Thymus (tissue), 11 donors: ENCODE data around the gene MACROD2. TPM values are rescaled to one million over a fixed set of nuclear protein-coding genes. Genes with fewer than 3 reads are reported as not detected.

Source experiments
- DNase-seq, 9 donors: peaks; one replicate each; pipeline ENCODE4 v3.0.0-alpha.2; 2013; ENCODE audit warnings: low spot score in 9 of 9, low read depth in 6 of 9, missing footprints in 1 of 9
- H3K27ac ChIP-seq, 2 donors: one replicate each; pipeline ENCODE4 v1.5.1; 2013; ENCODE audit warnings: control low read depth in 1 of 2, low read depth in 1 of 2, low read length in 1 of 2, mild to moderate bottlenecking in 1 of 2, moderate library complexity in 1 of 2
- H3K27me3 ChIP-seq, 2 donors: one replicate each; pipeline ENCODE4 v1.5.1; 2013; ENCODE audit warnings: low read length in 1 of 2; ENCODE audit not compliant: control insufficient read depth in 2 of 2, insufficient read depth in 1 of 2
- H3K36me3 ChIP-seq, 2 donors: one replicate each; pipeline ENCODE4 v1.5.1; 2013; ENCODE audit warnings: low read length in 1 of 2, mild to moderate bottlenecking in 1 of 2, moderate library complexity in 1 of 2; ENCODE audit not compliant: control insufficient read depth in 2 of 2, insufficient read depth in 2 of 2
- H3K4me1 ChIP-seq, 2 donors: one replicate each; pipeline ENCODE4 v1.5.1; 2013; ENCODE audit warnings: low read length in 2 of 2; ENCODE audit not compliant: control insufficient read depth in 2 of 2, insufficient read depth in 2 of 2
- H3K4me3 ChIP-seq, 2 donors: one replicate each; pipeline ENCODE4 v1.5.1; 2013; ENCODE audit warnings: low read length in 2 of 2, control low read depth in 1 of 2, mild to moderate bottlenecking in 1 of 2
- H3K9me3 ChIP-seq, 2 donors: one replicate each; pipeline ENCODE4 v1.5.1; 2013; ENCODE audit warnings: low read length in 1 of 2, mild to moderate bottlenecking in 1 of 2; ENCODE audit not compliant: control insufficient read depth in 2 of 2, insufficient read depth in 1 of 2
- WGBS: extraction: QIAGEN DNeasy Blood & Tissue Kit; methylation state at CpG from one replicate; pipeline ENCODE4 v1.1.7; 2013; 5-methylcytosine and 5-hydroxymethylcytosine counted together
- polyA plus RNA-seq: library from polyadenylated mRNA; stranded (reverse); fragments of 200-250 nt; gene quantifications from one replicate; pipeline ENCODE4 v1.2.3, GENCODE V29; 2013
- total RNA-seq: library from RNA; stranded (reverse); fragments of 120-200 nt; gene quantifications from one replicate; pipeline ENCODE4 v1.2.4, GENCODE V29; 2013
- donor health status: healthy.

The MACROD2 gene
- total and polyA plus RNA-seq, 2 donors: 1.6 to 4.2 TPM

DNA sequence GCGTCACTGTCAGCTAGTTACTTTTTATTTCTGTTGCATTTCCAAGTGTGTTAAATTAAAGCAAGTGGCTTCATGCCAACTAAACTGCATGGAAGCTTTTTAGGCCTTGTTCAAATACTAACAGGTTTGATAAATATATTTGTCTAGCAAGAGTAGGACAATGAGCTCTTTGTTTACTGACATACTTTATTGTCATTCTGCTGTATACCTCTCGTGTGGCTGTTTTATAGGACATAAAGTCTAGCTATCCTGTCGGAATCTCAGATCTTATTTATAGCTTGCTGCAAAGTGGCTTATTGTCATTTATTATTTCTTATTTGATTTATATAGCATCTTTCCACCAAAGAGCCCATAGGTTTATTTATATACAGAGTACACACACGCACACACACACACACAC, 1866.9 kb downstream of the MACROD2 start:
- no peaks in the 10 kb centered on the region for H3K36me3 ChIP-seq
- 97% methylated on average over 4 of the region's 4 CpGs for WGBS
- H3K9me3 ChIP-seq: no peaks in the 10 kb centered on the region
- H3K4me3 ChIP-seq: no peak overlapping the region
- H3K27me3 ChIP-seq: no peaks in the 10 kb centered on the region
- H3K4me1 ChIP-seq: no peaks in the 10 kb centered on the region
- H3K27ac ChIP-seq: no peak overlapping the region
- no peak for DNase-seq

DNA sequence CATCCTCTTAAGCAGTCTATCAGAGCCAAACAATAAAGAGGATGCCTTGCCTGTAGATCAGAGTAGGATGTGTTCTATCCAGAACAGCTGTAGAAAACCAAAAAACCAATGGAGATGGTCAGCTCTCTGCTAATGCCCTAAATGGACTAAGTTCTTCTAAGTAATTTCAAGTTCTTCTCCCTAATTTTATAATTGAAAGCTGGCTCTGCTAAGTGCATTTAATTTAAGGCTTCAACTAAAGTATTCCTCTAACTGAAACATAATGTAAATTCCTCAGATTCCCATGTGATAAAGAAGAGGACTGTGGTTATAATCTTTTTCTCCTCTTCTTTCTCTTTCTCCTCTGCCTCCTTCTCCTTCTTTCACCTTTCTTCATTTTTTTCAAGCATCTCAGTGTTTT, 1868.4 kb downstream of the MACROD2 start:
- Histone ChIP-seq H3K4me1 (no peaks in the 10 kb centered on the region), H3K36me3 (no peaks in the 10 kb centered on the region), H3K4me3 (no peak overlapping the region), H3K27me3 (no peaks in the 10 kb centered on the region), H3K9me3 (no peaks in the 10 kb centered on the region), H3K27ac (no peak overlapping the region)
- no peak for DNase-seq

- no peak for DNase-seq
- no peaks in the 10 kb centered on the region for H3K9me3 ChIP-seq
- no peak overlapping the region for H3K4me3 ChIP-seq
- no peaks in the 10 kb centered on the region for H3K27me3 ChIP-seq
- no peaks in the 10 kb centered on the region for H3K36me3 ChIP-seq
- 90% methylated on average over 2 of the region's 2 CpGs for WGBS
- H3K27ac ChIP-seq: no peak overlapping the region
- H3K4me1 ChIP-seq: no peaks in the 10 kb centered on the region
Observed at GRCh38 chr20:15865553-15865952, 1870.2 kb downstream of the MACROD2 start.

GRCh38 chr20:15866916-15867730, 1871.8 kb downstream of the MACROD2 start:
- no peak for DNase-seq
- WGBS: 90% methylated on average over 5 of the region's 5 CpGs
- Histone ChIP-seq H3K27me3 (no peaks in the 10 kb centered on the region), H3K4me3 (no peak overlapping the region), H3K36me3 (no peaks in the 10 kb centered on the region), H3K4me1 (no peaks in the 10 kb centered on the region), H3K9me3 (no peaks in the 10 kb centered on the region), H3K27ac (no peak overlapping the region)

DNA sequence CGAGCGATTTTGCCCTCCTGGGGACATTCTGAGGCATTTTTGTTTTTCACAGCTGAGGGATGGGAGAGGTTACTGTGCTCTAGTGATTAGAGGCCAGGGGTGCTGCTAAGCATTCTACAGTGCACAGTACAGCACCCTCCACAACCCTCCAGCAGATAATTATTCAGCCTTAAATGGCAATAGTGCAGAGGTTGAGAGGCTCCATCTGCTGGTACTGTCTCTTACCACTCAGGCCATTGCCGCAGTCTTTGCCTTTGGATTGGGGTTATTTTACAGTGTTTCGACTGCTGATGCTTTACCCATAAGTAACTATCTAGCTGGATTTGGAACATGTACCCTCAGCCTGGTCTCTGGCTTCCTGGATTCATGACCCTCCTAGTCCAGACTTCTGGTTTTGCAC, 1872.6 kb downstream of the MACROD2 start:
- Histone ChIP-seq H3K9me3 (no peaks in the 10 kb centered on the region), H3K27ac (no peak overlapping the region), H3K27me3 (no peaks in the 10 kb centered on the region), H3K36me3 (no peaks in the 10 kb centered on the region), H3K4me1 (no peaks in the 10 kb centered on the region), H3K4me3 (no peak overlapping the region)
- DNase-seq: no peak
- 98% methylated on average over 4 of the region's 4 CpGs for WGBS

DNA sequence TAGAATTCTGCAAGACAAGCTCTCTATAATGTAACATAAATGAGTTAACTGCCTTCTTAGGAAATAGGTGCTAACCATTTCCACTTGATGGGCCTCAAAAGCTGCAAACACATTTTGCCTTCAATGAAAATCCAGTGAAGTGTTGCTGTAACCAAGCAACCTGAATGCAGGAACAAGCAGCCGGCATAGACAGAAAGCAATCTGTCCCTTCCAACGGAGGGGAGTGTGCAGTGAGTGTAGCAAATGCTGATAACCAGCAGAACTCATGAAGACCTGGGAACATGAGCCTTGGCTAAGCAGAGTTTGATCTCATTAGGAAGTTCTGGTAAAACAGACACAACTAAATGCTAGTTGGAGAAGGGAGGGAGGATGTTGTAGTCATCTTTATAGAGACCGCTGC, 1880.1 kb downstream of the MACROD2 start:
- DNase-seq: no peak
- H3K4me3 ChIP-seq: no peak overlapping the region
- WGBS: 93% methylated on average over 3 of the region's 3 CpGs

DNA sequence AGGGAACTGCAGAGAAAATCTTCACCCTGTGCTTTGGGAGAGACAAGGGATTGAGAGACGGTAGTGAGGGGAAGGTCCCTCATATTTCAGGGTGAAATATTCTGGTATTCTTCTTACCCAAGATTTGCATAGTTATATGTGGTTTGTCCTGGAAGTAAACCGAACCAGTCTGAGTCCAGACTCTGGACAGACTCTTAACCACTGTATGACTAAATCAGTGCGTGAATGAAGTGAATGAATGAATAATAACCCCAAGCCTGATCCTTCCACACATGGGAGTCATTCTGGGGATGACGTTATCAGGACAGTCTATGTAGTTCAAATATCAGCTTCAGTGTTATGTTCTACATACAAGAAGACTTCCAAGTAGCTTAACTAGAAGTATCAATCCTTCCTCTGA, 1887.2 kb downstream of the MACROD2 start:
- Histone ChIP-seq H3K4me1 (no peaks in the 10 kb centered on the region), H3K36me3 (no peaks in the 10 kb centered on the region), H3K9me3 (no peaks in the 10 kb centered on the region), H3K27me3 (no peaks in the 10 kb centered on the region), H3K4me3 (no peak overlapping the region), H3K27ac (no peak overlapping the region)
- 90% methylated on average over 4 of the region's 4 CpGs for WGBS
- no peak for DNase-seq

More for the DNA sequence above, 1880.1 kb downstream of the MACROD2 start:
- Histone ChIP-seq H3K36me3 (no peaks in the 10 kb centered on the region), H3K4me1 (no peaks in the 10 kb centered on the region), H3K9me3 (no peaks in the 10 kb centered on the region), H3K27me3 (no peaks in the 10 kb centered on the region), H3K27ac (no peak overlapping the region)

DNA sequence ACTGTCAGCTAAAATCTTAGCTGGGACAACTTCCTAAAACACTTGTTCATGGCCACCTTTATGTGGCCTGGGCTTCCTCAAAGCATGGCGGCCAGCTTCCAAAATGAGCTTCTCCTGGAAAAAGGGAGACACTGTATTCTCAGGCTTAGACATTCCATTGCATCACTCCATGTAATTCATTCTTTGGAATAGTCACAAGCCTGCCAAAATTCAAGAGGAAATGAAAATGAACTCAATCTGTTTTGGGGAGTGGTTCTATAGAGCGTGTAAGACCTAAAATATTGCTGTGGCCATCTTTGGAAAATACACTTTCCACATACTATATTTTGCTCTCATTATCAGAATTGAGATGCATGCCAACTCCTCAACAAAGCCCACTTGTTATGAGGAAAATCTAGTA, 1890.9 kb downstream of the MACROD2 start:
- WGBS: 92% methylated on average over 2 of the region's 2 CpGs
- no peak overlapping the region for H3K27ac ChIP-seq
- H3K27me3 ChIP-seq: no peaks in the 10 kb centered on the region
- DNase-seq: no peak
- no peaks in the 10 kb centered on the region for H3K36me3 ChIP-seq
- no peaks in the 10 kb centered on the region for H3K9me3 ChIP-seq
- H3K4me3 ChIP-seq: no peak overlapping the region
- no peaks in the 10 kb centered on the region for H3K4me1 ChIP-seq

- DNase-seq: no peak
- Histone ChIP-seq H3K9me3 (no peaks in the 10 kb centered on the region), H3K4me3 (no peak overlapping the region), H3K27ac (no peak overlapping the region), H3K4me1 (no peaks in the 10 kb centered on the region), H3K36me3 (no peaks in the 10 kb centered on the region), H3K27me3 (no peaks in the 10 kb centered on the region)
- WGBS: 97% methylated on average over 2 of the region's 2 CpGs
Observed at GRCh38 chr20:15887387-15887786, 1892.1 kb downstream of the MACROD2 start.
